ENCODE measurements around the gene DNAJC10.

Gene DNAJC10

DNA sequence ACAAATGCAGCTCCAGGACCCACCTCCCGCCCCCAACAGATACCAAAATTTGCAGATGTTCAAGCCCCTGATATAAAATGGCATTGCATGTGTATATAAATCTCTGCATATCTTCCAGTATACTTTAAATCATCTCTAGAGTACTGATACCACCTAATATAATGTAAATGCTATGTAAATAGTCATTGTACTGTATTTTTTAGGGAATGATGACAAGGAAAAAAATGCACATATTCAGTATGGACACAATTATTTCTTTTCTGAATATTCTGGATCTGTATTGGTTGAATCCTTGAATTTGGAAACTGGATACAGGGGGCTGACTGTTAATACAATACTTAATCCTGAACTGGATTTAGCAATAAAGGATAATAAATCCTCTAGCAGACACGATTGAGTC lies 82.7 kb downstream of the DNAJC10 start:
- DNase-seq, result no peak

- no peak for DNase-seq
These were observed 88.1 kb downstream of the DNAJC10 start for GRCh38 chr2:182804128-182804527.

- no peak for DNase-seq
These were observed 91.3 kb downstream of the DNAJC10 start for GRCh38 chr2:182807319-182807718.

- DNase-seq, result no peak
These were observed 94.0 kb downstream of the DNAJC10 start for GRCh38 chr2:182810087-182810486.

- DNase-seq, result no peak
These were observed 98.3 kb downstream of the DNAJC10 start for GRCh38 chr2:182814380-182814779.

DNA sequence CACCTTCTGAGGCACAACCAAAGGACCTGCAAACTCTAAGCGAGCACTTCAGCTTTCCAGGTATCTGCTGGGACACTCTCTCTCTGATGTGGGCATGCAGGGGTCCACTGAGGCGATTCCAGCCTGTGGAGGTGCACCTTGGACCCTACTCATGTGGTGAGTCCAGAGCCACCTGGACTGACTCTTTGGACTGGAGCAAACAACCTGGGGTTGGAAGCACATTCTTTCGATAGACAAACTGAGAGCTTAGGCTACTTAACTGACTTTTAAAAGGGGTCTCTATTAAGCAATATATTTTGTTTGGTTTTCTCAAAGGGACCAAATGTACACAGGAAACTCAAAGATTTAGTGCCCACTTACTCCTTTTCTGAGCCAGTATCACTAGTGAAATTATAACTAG lies 98.7 kb downstream of the DNAJC10 start:
- DNase-seq, result no peak

DNA sequence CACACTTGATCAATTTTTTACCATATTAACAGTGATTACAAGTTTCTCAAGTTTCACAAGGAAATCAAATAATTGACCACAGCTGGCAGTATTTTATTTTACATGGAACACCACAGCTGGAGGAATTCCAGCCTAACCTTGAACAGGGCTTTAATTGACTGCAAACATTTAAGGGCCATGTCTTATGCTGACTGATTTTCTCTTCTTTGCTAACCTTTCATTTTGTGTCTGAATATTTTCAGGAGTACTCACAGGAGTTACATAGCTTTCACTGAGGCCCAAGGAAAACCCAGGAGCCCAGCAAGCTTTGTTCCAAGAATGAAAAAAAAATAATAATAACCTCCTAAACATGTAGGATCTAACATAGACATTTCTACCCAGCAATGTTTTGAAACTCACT lies 100.8 kb downstream of the DNAJC10 start:
- no peak for DNase-seq

GRCh38 chr2:182817558-182817957 lies 101.5 kb downstream of the DNAJC10 start:
- no peak for DNase-seq

DNA sequence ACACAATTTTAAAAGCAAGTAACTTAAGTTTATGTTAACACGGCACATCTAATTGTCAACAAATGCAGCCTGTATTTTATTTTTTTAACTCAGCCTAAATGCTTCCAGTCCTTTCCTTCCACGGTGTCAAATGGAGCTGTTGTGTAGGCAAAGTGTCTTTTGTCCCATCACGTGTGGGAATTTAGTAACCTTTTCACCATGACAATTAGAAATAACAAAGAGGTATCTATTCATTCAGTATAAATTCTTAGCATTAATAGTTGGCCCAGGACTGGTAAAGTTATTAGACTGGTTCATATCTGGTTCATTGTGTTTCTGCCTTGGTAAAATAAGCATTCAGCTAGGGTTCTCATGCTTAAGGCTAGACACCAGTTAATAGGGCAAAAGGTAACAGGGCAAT lies 102.4 kb downstream of the DNAJC10 start:
- DNase-seq, result no peak

GRCh38 chr2:182818925-182819324 lies 102.9 kb downstream of the DNAJC10 start:
- no peak for DNase-seq

DNA sequence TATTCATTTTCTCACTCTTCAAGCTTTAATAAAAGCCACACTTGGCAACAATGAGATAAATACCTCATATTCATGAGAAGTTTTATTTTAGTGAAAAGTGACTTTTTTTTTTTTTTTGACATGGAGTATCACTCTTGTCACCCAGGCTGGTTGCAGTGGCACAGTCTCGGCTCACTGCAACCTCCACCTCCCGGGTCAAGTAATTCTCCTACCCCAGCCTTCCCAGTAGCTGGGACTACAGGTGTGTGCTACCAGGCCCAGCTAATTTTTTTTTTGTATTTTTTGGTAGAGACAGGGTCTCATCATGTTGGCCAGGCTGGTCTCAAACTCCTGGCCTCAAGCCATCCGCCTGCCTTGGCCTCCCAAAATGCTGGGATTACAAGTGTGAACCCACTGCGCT lies 103.4 kb downstream of the DNAJC10 start:
- DNase-seq, result no peak

- DNase-seq, result no peak
These were observed 105.1 kb downstream of the DNAJC10 start for GRCh38 chr2:182821182-182821581.

- no peak for DNase-seq
These were observed 106.7 kb downstream of the DNAJC10 start for GRCh38 chr2:182822733-182823132.

- no peak for DNase-seq
These were observed 108.2 kb downstream of the DNAJC10 start for GRCh38 chr2:182824056-182824766.

DNA sequence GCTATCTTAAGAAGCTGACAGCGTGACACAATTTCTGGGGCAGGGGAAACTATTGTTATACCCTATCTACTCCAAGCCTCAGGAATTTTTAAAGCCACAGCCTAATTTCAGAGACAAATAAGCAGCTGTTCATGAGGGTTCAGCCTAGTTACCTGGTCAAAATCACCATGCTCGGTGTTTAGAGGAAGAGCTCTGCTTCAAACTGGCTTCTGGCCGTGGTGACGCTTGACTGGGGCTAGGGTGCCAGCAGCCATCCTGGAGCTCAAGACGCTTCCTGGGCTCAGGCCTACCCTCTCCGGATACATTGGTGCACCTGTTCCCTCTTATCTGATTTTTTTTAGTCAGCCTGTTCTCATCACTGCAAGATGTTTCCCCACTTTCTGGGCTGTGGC lies 108.7 kb downstream of the DNAJC10 start:
- no peak for DNase-seq

DNA sequence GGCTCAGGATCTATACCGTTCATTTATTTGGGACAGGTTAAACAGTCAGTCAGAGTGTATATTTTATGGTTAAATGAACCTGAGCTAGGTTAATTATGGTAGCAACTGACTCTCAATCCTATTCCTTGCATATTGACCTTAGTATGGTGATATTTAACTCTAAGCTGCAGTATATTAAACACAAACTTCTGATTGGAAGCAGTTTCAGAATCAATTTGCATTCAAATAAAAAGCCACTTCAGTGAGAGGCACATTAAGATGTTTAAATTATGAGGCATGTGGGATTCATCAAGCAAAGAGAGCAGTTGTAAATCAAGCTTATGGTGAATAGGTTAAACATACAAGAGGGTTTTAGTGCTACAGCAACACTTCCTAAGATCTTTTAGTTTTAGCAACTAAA lies 110.0 kb downstream of the DNAJC10 start:
- no peak for DNase-seq

GRCh38 chr2:182826496-182826895 lies 110.4 kb downstream of the DNAJC10 start:
- no peak for DNase-seq

GRCh38 chr2:182827182-182827879 lies 111.3 kb downstream of the DNAJC10 start:
- no peak for DNase-seq

- DNase-seq, result no peak
These were observed 115.0 kb downstream of the DNAJC10 start for GRCh38 chr2:182831101-182831500.

DNA sequence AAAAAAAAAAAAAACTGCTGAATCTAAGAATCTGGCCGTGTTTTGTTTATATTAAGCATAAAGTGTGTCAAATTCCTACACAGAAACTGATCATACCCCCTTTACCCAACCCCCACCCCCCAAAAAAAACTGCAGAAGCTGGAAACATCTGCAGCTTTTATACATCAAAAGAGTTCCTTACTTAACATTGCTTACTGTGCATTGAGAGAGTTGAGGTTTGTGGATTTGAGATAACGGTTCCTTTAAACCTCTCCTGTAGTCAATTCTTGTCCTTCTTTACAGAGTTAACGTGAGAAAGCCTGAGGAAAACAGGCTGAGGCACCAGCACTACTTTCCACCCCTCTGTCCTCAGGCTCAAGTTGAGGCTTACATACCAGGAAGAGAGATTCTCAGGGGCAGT lies 115.9 kb downstream of the DNAJC10 start:
- no peak for DNase-seq

DNA sequence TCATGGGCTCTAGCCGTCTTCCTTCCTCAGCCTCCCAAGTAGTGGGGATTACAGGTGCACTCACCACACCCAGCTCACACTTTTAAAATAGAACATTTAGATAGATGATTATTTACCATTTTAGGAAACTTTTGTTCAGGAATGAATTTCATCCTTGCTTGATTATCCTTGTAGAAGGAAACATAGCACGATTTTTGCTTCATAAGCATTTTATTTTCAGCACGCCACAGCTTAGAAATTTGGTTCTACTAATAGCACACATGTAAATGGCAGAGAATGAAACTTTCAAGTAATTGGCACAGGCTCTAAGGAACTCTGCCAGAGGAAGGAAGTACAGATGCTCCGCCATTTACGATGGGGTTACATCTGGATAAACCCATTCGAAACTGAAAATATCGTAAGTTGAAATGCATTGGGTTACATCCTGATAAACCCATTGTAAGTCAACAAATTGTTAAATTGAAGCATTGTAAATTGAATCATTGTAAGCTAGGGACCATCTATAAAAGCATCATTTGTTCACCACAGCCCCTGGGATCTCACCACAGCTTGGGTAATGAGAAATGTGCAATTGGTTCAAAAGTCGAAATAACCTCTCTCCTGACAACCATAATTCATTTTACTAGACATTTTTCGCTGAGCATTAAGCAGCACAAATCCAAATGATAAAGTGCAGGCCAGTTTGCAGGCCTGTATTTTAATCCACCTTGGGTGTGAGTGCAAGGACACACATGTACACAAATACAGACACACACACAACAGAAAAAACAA lies 117.2 kb downstream of the DNAJC10 start:
- no peak for DNase-seq

GRCh38 chr2:182834293-182834692 lies 118.2 kb downstream of the DNAJC10 start:
- DNase-seq, result no peak

- no peak for DNase-seq
These were observed 120.4 kb downstream of the DNAJC10 start for GRCh38 chr2:182836451-182836850.
